ENCODE results near the gene LRRC27. TPM values are rescaled to one million over a fixed set of nuclear protein-coding genes. Genes with fewer than 3 reads are reported as not detected.

Gene LRRC27
- total RNA-seq, 2 donors from 2014 or later: 5.8 to 6.1 TPM

DNA sequence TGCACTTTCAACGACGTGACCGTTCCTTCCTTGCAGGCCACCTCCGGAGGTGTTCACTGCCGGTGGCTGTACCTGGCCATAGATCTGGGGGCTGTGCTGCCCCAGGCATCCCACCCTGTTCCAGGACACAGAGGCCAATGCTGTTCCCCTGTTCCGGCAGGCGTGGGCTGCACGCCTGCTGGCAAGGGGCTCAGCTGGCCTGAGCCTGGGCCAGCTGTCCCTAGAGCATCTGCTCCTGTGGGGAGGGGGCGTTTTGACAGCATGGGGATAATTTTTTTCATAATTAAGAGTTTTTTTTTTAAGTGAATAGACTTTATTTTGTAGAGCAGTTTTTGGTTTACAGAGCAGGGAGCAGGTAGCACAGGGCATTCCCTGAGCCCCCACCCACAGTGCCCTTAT lies 93.8 kb downstream of the LRRC27 start:
- no peak for DNase-seq
- H3K36me3 ChIP-seq: no peaks in the 10 kb centered on the region
- no peaks in the 10 kb centered on the region for H3K27me3 ChIP-seq
- peaks cover 23% of the 10 kb centered on the region for H3K4me1 ChIP-seq
- no peak overlapping the region for H3K4me3 ChIP-seq
- H3K27ac ChIP-seq: no peak overlapping the region
- H3K9ac ChIP-seq (ENCODE audit: low read depth in 2 of 2, low read length in 2 of 2): no peak overlapping the region
- intact Hi-C loops (cut with DNase I): no loop called here
- H3K9me3 ChIP-seq: no peaks in the 10 kb centered on the region
- TF ChIP-seq, protein P1, sequence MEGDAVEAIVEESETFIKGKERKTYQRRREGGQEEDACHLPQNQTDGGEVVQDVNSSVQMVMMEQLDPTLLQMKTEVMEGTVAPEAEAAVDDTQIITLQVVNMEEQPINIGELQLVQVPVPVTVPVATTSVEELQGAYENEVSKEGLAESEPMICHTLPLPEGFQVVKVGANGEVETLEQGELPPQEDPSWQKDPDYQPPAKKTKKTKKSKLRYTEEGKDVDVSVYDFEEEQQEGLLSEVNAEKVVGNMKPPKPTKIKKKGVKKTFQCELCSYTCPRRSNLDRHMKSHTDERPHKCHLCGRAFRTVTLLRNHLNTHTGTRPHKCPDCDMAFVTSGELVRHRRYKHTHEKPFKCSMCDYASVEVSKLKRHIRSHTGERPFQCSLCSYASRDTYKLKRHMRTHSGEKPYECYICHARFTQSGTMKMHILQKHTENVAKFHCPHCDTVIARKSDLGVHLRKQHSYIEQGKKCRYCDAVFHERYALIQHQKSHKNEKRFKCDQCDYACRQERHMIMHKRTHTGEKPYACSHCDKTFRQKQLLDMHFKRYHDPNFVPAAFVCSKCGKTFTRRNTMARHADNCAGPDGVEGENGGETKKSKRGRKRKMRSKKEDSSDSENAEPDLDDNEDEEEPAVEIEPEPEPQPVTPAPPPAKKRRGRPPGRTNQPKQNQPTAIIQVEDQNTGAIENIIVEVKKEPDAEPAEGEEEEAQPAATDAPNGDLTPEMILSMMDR (IDR thresholded peaks at IDR 0.05): no peak

DNA sequence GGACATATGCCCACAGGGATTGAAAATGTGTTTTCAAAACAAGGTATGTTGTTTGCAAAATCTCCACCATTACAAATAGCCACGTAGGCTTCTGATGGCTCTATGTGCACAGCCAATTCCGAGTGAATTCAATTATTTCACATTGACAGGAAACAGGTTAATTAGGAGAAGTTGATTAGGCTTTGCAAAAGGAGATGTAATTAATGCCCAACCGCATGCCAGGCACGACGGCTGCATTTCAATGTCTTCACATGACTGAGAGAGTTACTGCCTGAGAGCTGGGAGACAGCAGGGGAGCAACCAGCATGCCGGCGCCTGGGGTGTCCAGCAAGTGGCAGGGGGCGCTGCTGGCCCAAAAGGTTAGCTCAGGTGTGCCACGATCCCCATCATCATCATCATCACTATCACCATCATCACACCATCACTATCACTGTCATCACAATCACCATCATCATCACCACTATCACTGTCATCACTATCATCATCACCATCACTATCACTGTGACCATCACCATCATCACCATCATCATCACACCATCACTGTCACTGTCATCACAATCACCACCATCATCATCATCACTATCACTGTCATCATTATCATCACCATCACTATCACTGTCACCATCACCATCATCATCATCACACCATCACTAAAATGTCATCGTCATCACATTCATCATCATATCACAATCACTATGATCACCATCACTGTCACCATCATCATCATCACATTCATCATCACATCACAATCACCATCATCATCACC lies 95.2 kb downstream of the LRRC27 start:
- DNase-seq: no peak
- intact Hi-C loops (cut with DNase I): no loop called here
- Histone ChIP-seq H3K9ac (ENCODE audit: low read depth in 2 of 2, low read length in 2 of 2) (no peak overlapping the region), H3K36me3 (no peaks in the 10 kb centered on the region), H3K4me3 (no peak overlapping the region), H3K9me3 (no peaks in the 10 kb centered on the region), H3K4me1 (peaks cover 11% of the 10 kb centered on the region), H3K27me3 (no peaks in the 10 kb centered on the region), H3K27ac (no peak overlapping the region)
- TF ChIP-seq, protein P1 (IDR thresholded peaks at IDR 0.05): no peak

DNA sequence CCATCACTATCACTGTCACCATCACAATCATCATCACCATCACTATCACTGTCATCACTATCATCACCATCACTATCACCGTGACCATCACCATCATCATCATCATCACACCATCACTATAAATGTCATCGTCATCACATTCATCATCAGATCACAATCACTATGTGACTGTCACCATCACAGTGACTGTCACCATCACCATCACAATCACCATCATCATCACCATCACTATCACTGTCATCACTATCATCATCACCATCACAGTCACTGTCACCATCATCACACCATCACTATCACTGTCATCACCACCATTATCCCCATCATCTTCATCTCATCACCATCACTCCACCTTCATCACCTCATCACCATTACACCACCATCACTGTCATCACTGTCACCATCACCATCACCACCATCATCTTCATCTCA lies 96.0 kb downstream of the LRRC27 start:
- Histone ChIP-seq H3K36me3 (no peaks in the 10 kb centered on the region), H3K9me3 (no peaks in the 10 kb centered on the region), H3K4me3 (no peak overlapping the region), H3K4me1 (peaks cover 10% of the 10 kb centered on the region), H3K9ac (ENCODE audit: low read depth in 2 of 2, low read length in 2 of 2) (no peak overlapping the region), H3K27ac (no peak overlapping the region), H3K27me3 (no peaks in the 10 kb centered on the region)
- intact Hi-C loops (cut with DNase I): no loop called here
- no peak for DNase-seq
- TF ChIP-seq, protein P1 (IDR thresholded peaks at IDR 0.05): no peak

DNA sequence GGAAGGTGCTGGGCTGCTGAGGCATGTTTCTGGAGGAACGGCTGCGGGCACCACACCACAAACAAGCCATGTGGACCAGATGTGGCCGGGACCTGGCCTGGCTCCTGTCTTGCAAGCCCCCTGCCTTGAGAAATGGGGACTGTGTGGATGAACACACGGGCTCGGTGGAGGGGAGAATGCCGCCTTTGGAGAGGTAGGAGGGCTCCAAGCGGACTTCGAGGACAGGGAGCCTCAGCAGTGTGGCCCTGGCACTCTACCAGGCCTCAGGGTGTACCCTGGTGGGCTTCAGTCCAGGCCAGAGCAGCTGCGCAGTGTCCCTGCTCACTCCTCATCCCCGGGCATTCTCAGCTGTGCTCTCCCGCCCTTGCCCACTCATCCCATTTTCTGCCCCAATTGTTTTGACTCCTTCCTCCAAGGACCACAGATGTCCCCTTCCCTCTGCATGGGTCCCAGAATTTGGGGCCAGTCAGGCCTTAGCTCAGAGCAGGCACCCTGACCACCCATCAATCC lies 96.5 kb downstream of the LRRC27 start:
- TF ChIP-seq, protein P1 (IDR thresholded peaks at IDR 0.05): no peak
- intact Hi-C loops (cut with DNase I): no loop called here
- Histone ChIP-seq H3K36me3 (no peaks in the 10 kb centered on the region), H3K4me3 (no peak overlapping the region), H3K27me3 (no peaks in the 10 kb centered on the region), H3K27ac (no peak overlapping the region), H3K9ac (ENCODE audit: low read depth in 2 of 2, low read length in 2 of 2) (no peak overlapping the region), H3K9me3 (no peaks in the 10 kb centered on the region), H3K4me1 (peaks cover 10% of the 10 kb centered on the region)
- no peak for DNase-seq

Other genes with a start within 250 kb of the LRRC27 start
- gene DPYSL4, start 145.2 kb upstream of the LRRC27 start, total RNA-seq: under 1 TPM; 0.27 to 0.44 TPM
- 10 to 100 TPM in 1 of 2 donors, 1 to 10 TPM in 1; 9.2 to 14.5 TPM for gene STK32C, start 24.2 kb upstream of the LRRC27 start, total RNA-seq
- gene PWWP2B, start 65.0 kb downstream of the LRRC27 start, total RNA-seq: 10 to 100 TPM; 33.8 to 61.0 TPM
- gene INPP5A, start 205.6 kb downstream of the LRRC27 start, total RNA-seq: 10 to 100 TPM; 29.9 to 41.5 TPM

Data from colonic mucosa (tissue), 4 donors.